HG02798 (cell line): ENCODE data around the gene SH3RF3.

Experiments
- ATAC-seq: cut with Tn5 transposase; IDR thresholded peaks from one replicate; pipeline ENCODE4 v1.9.1; 2021; ENCODE audit warnings: mild to moderate bottlenecking; ENCODE audit not compliant: unreplicated experiment, poor library complexity

SH3RF3 gene

DNA sequence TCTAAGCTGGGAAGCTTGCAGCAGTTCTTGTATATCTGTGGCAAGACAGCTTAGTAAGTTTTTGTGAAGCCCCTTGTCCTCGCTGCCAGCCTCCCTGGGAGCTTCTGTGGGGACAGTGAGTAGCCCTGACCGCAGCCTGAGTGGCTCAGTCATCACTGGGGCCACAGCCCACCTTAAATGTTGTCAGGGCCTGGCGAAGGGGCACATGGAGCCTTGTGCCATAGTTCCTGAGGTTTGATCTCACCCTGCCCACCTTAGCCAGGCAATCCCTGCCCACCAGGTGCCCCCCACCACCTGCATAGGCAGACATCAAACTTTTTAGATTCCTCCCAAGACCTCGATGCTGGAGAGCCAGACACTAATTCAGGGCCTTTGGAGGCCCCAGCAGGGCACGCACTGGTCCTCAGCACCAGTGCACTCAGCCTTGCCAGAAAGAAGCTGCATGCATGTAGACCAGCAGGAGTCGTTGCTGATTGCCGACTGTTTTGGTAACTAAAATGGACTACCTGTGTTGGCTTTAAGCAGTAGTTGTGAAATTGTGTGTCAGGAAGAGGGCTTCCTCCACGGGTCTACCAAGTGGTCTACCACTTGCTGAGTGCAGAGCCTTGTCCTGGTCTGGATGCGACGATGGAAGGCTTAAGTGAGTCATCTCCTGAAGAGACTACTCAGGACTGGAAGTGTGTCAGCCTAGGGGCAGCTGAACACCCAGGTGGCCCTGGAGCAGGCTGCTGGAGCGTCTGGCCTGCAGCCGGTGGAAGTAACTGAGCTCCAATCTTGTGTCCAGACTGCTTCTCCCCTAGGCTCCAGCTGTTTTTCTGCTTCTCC, 251.7 kb downstream of the SH3RF3 start:
- no peak for ATAC-seq

DNA sequence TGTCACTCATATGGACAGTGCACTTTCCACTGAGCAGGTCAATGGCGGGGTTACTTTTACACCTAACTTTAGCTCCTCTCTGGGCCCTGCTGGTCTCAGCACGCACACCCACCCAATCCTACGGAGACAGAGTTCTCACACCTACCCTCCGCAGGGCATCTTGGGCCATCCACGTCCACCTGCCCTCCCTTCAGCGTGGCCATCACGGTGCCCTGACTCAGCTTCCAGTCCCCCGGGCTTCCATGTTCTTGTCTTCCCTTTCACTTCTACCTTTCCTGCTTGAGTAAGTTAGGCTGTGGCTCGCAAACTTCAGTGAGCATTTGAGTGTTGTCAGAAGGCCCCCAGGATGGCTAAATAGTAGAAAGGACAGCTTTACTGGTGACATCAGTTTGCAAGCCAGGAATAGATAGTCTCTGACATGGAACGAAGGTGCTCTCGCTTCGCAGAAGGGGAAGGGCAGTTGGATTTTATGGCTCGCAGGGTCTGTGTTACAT, 252.4 kb downstream of the SH3RF3 start:
- ATAC-seq = no peak

DNA sequence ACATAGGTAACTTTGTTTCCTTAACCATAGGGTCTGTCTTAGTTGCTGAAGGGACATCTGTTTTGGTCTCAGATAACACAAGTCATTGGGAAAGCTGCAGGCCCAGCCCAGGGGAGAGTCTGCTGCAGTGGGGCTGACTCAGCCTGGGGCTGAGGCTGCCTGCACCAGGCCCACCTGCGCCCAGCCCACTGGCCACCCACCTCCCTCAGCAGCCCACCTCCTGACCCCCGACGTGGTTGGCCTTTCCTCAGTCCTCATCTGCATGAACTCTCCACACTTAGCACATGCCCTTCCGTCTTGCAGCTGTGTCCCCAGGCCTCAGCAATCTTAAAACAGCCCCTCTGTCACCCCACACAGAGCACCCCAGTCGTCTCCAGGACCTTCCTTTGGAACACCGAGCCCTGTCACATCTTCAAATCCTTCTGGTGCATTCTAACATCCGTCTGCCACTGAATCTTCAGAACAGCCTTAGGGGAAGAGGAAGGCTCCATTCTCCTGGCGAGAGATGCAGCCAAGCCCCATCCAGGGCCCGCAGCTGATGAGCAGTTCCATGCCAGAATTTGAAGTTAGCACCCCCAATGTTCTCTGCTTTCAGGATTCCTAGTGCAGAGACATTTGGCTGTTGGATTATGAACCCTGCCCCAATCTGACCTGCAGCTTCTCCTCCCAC, 253.4 kb downstream of the SH3RF3 start:
- no peak for ATAC-seq

DNA sequence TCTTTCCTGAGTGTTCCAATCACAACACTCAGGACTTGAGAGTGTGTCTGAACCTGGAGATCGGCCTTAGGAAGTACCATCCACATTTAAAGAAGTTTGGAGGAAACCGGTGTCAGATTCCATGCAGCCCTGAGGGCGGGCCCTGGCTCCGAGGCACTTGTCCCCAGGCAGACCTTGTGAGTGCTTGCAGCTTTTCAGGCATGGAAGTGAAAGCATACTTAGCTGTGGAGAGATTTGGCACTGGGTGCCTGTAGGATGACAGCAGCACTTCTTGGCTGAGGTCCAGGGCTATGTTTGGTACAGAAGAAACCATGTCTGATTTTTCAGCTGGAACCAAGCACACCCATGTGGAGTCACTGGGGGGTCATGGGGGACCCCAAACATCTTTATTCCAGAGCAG, 253.9 kb downstream of the SH3RF3 start:
- ATAC-seq = no peak

DNA sequence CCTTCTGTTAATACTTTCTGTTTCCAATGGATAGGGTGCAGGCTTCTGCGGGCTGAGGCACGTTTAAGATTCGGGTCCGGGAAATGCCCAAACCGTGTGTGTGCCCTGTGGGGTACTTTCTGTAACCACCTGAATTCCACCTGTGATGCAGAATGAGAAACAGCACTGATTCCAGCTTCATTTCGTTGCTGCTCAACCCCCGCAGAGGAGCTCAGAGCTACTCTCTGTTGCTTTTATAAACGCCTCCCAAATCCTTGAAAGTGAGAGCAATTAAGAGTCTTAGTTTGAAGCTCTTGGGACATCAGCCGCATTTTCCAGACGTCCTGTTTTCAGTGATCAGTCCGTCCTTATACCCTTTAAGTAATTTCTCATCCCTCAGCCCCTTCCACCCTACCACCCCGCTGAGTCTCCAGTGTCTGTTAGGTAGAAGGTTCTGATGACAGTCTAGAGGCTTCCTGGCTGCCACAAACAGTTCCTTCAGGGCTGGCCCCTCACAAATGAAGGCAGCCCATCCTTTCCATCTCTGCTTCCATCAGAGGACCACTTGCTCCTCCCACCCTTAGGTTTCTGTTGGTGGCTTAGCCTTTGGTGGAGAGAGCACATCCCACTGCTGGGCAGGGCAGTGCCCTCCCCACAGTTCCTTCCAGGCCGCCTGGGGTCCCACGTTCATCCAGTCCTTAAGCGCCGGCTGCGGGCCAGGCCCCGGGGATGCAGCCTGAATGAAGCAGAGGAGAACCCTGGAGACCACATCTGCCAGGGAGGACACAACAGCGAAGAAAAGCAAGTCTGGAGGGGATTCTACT, 254.7 kb downstream of the SH3RF3 start:
- ATAC-seq = no peak

DNA sequence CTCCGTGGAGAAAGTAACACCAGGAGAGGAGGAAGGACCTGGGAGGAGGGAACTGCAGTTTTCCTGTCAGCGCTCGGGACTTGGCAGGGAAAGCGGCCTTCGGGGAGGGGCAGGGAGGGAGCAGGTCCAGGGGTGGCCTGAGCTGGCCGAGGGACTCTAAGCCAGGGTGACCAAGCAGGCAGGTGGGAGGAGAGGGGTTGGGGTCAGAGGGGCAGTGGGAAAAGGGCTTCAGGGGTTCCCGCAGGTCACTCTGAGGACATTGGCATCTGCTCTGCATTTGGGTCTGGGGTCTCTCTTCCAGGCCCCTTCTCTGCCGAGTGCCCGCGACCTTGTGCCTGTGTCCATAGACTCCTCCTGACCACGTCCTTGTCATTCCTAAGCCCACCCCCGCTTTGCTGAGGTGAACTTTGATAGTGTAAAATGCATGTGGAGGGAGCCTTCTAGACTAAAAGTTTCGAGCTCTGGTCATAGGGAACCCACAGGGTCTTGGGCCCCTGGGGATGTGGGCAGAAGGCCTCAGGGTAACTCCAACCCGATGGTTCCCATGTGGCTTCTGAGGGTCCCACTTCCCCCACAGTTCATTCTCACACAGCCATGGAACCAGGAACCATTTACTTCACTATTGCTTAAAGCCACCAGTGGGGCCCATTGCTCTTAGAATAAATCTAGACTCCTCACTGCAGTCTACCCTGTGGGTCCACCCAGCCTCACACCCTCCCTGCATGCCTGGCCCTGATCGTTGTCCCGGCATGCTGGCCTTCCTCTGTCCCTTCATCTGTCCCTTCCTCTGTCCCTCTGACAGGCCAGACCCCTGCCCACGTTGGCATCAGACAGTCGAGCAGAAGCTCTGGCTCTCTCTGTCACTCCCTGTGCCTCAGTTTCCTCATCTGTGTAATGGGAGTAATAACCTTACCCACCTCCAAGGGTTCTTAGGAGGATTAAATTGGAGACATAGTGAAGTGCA, 255.6 kb downstream of the SH3RF3 start:
- ATAC-seq = no peak

DNA sequence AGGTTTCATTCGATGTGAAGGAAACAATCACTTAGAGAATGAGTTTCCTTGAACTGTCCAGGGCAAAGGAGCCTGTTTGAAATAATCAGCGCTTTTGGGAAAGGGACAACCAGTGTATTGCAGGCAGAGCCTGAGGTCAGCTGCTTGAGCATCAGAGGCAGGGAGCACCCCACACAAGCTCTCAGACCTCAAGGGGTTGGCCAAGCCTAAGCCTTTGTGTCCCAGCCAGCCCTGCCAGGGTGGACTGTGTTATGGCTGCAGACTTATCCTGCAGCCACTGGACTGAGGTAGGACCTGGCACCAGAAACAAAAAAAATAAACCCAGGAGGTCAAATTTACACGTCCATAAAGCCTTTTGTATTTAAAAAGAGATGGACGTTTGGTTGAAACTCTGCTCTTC, 256.5 kb downstream of the SH3RF3 start:
- ATAC-seq = no peak

DNA sequence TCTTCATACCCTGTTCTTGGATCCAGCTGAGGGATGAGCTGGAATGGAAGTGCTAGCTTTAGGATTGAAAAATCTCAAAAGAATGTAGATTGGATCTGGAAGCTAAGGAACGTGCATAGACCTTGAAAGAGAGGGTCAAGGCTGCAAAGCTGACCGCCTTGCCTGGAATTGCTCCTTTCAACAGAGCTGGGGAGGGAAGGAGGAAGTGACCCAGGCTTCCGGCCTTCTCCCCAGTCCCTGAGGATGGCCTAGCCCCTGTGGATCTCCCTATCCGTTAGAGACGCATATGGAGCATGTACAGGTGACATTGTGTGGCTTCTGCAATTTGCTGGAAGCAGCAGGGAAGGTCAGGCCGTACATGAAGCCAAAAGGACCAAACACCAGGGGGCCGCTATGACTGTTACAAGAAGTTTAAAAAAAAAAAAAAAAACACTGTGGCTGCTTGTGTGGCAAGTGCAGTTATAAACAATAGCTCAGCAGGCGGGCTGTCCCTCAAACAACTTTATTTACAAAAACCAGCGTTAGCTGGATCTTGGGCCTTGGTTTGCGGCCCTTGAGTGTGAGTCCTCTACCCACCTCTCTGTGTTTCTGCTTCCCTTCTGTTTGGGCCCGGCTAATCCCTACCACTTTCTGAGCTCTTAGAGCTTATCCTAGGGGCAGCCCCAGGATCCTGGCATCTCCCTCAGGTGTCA, 257.1 kb downstream of the SH3RF3 start:
- ATAC-seq = no peak

DNA sequence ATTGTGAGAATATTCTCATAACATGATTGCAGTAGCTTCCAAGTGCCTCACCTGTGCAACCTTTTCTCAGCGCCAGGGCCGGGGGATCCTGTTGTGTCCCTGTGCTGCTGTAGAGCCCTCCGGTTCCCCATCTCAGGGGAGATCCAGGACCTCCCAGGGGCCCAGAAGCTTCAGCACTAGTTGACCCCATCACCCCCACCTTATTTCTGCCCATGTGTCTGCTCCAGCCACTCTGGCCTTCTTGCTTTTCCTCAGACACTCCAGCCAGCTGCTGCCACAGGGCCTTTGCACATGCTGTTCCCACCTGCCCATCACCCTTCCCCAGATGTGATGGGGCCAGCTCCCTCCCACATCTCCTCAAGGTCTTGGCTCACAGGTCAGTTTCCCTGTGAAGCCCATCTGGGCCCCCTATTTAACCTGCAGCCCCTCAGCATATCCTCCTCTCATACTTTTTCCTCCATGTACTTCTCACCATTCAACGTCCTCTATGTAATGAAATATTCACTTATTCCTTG, 258.3 kb downstream of the SH3RF3 start:
- ATAC-seq = no peak

DNA sequence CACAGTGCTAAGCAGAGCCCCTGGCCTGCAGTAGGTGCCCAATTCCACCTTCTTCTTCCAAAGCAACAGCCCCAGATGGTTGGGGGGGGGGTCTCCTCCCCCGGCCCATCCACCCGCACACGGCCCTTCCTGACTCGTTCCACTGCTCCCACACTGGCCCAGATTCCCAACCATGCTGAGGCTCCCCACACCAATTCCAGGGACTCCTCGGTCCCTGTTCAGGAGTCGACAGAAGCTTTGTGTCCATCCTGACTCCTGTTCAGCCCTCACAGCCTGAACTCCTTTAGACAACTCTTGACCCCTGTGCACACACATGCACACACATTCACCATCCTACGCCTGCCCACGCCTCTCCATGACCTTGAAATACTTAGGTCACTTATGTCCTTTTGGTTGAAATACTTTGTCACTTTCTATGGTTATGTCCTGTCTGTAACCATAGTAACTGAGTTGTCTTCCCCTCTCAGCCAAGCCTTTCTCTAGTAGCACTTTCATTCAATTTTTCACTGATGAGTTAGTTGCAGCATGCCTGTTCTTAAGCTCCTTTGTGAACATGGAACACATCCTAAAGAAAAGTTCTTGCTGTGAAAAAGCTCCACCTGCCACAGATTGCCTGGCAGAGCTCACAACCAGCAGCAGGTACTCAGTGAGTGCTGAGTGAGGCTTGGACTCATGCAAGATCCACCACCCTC, 258.9 kb downstream of the SH3RF3 start:
- no peak for ATAC-seq

DNA sequence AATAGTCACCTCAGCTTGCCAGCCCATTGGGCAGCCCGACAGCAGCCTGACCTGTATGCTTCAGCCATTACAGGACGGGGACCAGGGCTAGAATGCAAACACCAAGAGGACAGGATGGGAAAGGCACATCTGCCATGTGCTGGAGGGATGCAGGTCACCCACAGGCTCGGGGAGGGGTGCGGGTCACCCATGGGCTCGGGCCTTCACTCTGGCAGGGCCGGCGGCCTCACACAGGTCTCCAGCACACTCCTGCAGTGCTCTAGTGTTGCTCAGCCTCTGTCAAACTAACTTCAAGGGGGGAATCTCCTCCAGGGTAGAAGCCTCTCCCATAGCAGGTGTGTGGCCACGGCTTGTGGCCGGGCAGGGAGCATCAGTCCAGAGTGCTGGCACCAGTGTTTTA, 262.2 kb downstream of the SH3RF3 start:
- no peak for ATAC-seq

DNA sequence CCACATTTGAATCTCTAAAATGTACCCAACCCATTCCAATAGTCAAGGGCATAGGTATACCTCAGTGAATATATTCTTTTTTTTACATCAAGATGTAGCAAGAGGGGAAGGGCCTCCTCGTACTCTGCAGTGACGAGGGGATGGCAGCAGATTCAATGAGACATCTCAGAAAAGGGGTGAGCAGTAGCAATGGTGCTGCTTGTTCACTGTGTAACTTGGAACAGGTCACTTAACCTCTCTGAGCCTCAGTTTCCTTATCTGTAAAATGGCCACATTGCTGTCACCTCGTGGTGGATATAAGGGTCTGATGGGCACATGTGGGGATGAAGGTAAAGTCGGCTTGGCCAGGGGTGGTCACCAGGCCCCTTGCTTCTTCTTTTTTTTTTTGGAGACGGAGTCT, 263.1 kb downstream of the SH3RF3 start:
- ATAC-seq = no peak

DNA sequence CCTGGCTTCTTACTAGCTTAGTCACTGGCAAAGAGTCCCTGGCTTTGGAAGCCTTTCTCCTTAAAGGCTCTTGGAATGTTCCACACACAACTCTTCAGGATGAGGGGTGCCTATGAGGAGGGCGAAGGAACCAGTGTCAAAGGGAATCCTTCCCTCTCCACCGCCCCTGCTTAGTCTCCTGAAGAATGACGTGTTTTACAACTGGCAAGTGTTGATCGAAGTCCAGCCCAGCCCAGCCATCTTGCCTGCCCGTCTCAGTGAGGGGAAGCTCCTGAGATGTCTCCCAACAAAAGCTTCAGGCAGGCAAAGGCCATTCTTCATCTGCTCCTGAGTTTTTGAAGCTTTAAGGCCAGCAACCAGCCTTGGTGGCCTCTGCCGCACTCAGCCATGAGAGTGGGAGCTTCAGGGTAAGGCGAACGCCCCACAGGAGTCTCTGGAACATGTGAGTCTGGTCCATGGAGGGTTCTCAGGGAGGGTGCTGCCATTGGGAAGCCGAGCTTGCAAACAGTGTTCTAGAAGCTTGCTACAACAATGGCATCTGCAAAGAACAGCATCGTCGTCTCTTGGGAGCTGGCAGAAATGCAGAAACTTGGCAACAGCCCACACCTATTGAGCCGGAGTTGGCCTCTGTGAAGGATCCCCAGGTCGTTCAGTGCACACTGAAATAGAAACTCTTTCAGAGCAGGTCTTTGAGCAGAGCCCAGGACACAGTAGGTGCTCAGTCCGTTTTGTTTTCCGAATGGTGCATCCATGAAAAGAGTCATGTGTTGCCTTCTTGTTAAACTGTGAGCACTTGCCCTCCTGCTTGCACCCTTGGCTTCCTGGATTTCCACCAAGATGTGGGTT, 264.0 kb downstream of the SH3RF3 start:
- no peak for ATAC-seq

DNA sequence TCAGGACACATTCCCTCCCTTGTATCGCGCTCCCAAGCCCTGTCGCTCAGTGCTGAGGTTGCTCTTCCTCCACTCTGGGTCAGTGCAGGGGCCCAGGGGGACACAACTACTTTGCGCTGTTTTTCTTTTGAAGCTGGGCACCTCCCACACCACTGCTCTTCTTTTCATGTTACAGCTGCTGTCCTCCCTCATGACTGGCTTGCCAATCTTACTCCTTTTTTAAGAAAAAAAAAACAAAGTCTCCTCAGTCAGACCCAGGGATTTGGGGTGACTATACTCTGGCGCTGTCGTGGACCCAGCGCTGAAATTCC, 264.6 kb downstream of the SH3RF3 start:
- ATAC-seq = no peak

DNA sequence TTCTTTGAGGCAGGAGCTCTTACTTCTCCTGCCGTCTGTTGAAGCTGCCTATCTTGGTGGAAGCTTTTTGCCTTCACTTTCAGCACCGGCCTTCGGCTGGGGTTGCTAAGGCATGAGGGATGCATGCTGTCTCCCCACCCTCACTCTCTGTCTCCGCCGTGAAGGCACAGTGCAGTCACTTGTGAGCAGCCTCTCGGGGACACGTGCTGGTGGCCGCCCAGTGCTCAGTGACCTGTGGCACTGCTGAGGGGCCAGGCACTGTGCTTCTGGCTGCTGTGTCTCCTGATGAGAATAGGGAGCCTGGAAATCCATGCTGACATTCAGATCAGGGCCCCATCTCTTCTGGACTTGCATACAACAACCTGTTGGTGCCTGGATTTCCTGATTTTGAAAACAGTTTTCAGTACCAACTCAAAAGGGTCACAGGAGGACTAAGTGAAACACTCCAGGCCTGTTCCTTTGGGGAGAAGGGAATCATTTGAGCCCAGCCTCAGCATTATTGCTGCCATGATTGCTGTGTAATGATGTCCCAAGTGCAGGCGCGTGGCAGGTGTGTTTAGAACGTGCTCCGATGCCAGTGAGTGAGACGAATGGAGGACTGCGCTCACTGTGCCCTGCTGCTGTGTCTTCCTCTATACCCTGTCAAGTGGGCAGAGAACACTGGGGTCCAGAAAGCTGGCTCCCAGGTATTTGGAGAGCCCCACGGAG, 266.6 kb downstream of the SH3RF3 start:
- no peak for ATAC-seq

DNA sequence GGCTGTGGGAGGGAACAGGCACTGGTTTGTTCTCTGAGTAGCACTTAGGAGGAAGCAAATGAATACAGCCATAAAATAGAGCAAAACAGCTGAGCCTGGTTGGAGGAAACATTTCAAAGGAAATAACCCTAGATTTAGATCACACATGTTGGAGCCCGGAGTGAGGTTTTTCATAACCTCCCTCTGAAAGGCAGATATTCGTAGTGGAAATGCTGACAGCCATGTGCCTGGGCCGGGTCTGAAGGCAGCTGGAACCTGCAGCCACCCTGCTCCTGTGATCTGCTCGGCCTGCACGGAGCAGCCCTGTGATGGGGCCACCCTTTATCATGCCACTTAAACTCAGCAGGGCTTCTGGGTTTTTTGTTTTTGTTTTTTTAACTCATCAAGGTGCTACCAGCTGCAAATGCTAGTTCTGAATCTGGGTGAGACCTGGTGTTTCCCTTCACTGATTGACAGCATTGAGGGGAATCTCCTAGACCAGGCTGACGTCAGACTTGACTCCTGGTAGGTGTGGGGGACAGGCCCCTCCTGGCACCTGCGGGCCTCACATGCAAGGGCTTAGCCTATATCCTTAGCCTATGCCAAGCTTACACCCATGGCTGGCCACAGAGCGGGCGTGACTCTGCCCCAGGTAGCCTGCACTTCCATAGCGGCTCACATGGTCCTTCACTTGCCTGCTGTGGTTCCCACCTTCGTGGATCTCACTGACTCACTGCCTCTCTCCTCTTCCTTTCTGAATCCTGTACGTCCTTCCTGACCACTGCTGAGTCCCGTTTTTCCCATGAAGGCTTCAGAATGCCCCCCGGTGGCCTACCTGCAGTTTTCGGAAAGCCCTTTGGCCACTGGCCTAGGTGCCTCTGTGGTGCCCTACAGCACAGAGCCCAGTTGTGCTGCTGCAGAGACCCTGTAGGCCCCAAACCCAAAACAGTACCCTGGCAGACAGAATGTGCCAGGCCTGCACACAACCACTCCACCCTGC, 267.5 kb downstream of the SH3RF3 start:
- ATAC-seq = peak; percentile 51
